Stimulated activated CD4-positive, alpha-beta T cell treated with anti-CD3 and anti-CD28 coated beads, Interleukin-12 subunit alpha, Interleukin-12 subunit beta, amount 100 ng/mL, for 4 hours (primary cell): ENCODE measurements around the gene MPP7.

Source experiments
- DNase-seq: peaks from one replicate; pipeline ENCODE4 v3.0.0-alpha.2; 2020

Gene MPP7

DNA sequence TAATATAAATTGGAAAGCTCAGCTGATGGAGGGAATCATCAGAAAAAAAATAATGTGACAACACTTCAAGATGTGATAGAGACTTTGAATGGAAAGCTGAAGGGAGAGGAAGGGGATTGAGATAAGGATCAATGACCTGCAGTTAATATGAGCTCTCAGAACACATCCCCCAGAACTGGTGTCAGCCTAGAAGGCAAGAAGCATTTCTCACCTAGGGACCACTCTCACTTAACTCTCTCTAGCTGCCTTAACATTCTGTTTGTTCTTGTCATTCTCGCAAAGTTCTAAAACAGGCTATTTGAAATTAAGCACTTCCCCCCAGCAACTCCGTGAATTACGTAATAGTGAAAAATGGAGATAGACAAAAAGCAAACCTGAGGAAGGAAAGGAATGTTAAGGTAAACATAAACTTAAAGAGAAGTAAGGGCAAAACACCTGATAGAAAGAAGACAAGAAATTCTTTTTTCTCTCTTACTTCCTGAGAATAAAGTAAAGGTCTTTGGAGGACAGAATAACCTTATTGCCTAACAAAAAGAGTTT, 1.2 kb upstream of the MPP7 start:
- no peak for DNase-seq

DNA sequence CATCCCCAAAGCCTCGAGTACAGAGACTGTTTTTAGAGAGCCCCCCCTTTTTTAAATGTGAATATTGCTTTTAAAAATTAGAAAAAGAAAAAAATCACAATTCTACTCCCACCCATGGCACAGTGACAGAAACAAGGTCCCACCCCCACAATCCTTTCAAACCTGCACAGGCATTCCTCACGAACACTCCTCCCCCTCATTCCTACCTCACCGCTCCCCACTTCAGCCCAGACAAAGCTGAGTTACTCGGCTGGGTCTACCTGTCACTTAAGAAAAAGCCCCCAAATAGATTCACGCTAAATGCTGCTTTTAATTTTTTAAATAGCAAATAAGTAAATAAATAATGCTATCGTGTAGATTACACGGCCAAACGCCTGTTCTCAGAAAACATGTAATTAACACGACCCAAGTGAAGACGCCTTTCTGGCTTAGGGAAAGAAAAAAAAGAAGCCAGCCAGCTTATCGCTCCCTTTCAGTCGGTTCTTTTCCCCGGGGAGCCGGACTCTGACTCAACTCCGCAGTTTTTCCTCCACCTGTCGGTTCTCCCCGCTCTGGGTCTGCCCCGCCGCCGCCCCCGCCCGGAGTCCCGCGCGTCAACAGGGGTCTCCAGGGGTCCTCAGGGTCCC, 739 bp downstream of the MPP7 start:
- DNase-seq = no peak

DNA sequence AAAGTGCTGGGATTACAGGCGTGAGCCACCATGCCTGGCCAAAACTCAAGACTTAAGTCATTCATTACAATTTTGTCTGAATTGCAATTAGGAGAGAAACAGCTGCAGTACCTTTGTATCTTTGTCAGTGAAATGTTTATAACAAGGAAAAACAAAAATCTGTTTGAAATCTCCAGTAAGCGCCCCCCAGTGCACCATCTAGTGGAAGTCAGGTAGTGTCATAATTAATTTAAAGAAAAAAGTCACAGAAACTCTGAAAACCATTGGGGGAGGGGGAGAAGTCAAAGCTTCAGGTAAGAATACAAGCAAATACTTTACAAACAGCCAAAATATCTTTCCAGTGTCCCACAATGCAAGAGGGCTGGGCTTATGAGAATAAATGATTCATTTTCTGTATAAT, 2.8 kb downstream of the MPP7 start:
- no peak for DNase-seq

DNA sequence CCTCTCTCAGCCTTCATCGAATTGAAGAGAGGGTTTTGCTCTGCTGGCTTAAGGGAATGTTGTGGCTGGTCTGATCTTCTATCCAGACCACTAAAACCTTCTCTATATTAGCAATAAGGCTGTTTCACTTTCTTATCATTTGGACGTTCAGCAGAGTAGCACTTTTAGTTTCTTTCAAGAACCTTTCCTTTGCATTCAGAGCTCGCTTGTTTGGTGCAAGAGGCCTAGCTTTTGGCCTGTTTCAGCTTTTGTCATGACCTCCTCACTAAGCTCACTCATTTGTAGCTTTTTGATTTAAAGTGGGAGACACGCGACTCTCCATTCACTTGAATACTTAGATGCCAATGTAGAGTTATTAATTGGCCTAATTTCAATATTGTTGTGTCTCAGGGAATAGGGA, 3.9 kb downstream of the MPP7 start:
- no peak for DNase-seq

DNA sequence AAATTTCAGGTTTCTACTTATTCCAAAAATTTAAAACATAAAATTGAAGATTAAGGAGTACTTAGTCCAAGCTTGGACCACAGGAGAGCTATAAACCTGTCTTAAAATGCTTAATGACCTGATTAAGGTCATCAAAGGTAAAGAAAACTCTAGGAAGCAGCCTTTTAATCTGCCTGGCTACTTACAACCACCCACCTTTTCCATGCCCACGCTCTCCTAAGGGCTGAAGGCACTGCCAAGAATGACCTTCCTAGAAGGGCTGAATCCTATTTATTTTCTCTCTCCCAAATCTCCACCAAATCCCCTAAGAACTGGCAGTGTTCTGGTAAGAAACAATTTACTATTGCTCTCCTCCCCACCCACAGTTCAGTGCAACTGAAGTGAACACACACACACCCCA, 6.8 kb downstream of the MPP7 start:
- no peak for DNase-seq

DNA sequence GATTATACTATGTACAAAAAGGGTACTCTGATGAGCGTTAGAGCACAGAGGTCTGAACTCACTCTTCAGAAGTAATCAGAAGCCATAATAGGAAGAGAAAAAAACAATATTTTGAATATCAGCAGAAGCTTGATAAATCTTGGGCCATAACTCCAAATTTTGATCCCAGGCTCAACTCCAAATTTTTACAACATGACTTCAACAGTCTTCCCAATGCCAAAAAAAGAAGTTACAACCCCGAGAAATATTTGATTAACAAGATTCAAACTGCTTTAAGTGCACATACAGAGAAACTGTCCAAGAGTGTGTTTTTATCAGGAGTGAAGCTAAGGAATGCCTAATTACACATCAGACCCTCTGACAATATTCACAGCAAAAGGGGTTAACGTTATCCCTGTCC, 7.5 kb downstream of the MPP7 start:
- no peak for DNase-seq

DNA sequence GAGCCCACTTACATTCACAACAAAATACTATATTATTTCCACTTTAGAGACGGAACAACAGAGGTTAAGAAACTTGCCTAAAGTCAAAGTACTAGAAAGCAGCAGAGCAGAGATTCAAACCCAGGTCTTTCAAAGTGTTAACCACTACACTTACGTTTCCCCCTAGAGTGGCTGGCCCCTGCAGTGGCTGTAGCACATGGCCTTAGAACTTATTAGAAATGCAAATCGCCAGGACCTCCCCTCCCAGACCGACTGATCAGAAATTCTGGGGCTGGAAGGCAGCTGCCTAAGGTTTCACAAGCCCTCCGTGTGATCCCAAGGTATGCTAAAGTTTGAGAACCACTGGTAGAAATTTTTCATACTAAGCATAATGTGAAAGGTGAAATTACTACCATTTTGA, 8.1 kb downstream of the MPP7 start:
- DNase-seq = no peak

DNA sequence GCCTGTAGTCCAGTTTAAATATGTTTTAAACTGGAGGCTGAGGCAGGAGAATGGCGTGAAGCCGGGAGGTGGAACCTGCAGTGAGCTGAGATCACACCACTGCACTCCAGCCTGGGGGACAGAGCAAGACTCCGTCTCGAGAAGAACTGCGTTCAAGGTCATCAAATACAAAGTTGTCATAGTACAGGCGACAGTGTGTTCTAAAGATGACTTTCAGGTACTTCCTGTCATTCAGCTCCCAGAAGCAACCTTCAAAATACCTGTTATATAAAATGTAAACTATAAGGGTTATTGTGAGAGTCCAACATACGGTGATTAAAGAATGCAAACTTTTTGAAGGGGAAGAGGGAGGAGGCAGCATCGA, 8.7 kb downstream of the MPP7 start:
- no peak for DNase-seq

DNA sequence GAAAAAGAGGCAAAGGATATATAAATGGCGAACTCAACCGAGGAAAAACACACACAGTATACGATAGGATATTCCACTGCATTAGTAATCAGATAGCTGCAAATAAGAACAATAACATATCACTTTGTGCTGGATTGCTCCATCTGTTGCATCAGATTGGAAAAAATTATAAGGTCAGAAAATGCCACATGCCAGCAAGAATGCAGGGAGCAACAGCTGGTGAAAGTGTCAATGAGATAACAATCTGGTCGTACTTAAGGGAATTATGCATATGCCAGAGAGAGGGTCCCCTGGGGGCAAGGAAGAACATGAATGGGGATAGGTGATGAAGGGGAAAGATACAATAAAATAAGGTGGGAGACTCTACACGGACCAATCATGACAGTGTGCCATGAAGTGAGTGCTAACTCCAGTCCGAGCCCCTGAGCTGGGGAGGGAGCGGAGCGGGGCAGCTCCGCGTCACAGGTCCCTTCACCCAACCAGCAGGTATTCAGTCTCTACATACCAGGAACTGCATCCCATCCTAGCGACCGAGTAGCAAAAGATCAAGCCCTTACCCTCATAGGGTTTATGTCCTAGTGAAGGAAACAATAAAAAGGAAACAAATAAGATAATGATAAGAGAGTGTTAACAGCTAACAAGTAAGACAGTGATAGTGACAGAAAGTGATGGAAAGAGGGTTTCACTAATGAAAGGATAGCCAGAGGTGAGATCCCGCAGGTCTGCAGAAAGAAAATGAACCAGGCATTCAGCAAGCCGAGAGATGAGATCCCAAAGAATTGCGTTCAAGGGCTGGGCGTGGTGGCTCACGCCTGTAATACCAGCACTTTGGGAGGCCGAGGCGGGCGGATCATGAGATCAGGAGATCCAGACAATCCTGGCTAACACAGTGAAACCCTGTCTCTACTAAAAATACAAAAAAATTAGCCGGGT, 9.4 kb downstream of the MPP7 start:
- no peak for DNase-seq

DNA sequence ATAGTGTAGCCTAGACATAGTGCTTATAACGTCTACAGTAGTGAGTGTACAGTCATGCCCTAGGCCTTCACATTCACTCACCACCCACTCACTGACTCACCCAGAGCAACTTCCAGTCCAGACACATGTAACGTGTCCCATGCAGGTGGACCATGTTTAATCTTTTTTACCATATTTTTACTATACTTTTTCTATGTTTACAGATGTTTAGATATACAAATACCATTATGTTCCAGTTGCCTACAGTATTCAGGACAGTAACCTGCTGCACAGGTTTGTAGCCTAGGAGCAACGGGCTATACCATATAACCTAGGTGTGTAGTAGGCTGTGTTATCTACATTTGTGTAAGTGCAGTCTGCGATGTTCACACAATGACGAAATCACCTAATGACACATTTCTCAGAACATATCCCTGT, 11.0 kb downstream of the MPP7 start:
- DNase-seq = peak; percentile 18

DNA sequence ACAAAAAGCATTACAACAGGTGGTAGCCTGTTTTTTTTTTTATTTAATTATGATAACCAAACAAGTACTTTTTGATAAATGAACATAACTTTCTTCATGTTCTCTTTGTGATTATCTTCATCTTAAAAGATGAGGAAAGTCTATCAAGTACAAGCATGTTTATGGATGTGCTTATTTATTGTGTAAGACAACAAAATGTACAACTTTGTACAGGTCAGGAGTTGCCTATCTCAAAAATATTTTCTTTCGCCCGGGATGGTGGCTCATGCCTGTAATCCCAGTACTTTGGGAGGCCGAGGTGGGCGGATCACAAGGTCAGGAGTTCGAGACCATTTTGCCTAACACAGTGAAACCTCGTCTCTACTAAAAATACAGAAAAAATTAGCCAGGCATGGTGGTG, 17.0 kb downstream of the MPP7 start:
- DNase-seq = no peak

DNA sequence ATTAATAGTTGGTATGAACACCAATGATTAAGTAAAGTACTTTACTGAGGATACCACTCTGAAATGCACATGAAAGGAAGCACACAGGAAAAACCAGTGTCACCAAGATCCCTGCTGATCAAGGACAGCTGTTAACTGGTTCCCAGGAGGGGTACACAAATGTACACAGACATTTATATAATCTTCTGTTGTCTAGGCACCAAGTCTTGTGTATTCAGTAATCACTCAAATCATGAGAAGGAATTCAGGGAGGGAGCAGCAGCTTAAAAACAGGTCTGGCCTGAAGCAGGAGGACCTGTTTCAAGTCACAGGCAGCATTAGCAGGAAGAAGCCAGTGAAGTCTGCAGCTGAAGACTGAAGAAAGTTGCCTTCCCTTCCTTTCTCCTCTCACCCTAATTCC, 18.7 kb downstream of the MPP7 start:
- no peak for DNase-seq

DNA sequence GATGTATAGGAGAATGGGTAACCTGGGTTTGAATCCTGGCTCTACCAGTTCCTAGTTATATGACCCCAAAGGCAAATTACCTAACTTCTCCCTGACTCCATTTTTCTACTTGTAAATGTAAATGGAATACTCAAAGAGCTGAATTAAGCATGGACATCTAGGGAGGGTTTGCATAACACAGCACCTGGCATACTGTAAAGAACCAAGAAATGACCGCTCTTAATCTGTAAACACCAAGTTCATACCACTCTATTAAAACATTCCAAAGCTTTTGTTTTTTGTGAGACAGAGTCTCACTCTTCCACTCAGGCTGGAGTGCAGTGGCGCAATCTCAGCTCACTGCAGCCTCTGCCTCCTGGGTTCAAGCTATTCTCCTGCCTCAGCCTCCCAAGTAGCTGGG, 19.6 kb downstream of the MPP7 start:
- no peak for DNase-seq

DNA sequence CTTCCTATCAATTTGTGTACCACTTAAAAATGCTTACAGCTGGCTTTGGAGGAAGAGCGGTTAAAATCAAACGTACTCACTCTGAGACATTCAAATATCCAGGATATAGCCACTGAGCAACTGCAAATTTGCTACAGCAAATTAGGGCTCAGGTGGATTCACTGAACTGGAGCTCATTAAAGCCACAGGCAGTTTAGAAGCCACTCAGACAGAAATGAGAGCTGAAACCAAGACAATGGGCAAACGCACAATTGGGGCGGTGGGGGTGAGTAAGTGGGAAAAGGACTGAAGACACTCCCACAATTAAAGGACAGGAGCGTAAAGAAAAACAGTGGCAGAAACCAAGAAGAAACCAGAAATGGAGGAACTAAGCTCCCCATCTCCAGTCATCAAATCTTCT, 20.5 kb downstream of the MPP7 start:
- DNase-seq = no peak

DNA sequence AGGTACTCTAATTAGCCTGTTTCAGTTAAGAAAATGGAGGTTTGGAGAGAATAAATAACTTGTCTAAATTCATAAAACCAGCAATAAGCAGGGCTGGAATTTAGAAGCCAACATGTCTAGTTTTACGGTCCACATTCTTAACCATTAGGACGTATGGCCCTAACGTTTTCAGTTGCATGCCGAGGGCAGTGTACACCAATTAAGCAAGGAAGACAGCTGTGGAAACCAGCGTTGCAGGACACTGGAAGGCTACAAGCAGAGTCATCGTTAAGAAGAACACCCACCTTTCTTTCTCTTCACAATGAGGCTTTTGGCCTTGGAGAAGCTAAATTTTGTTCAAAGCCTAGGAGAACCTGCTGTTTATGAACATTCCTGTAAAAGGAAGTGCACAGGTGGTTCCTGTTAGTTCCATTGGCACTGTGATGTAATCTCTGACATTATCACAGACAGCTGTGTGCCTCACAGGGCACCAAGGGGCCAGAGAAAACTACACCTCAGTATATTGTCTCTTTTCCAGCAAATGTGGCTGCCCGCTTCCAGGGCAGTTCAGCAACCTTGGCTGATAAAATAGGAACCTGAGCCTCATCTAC, 21.0 kb downstream of the MPP7 start:
- DNase-seq = no peak

DNA sequence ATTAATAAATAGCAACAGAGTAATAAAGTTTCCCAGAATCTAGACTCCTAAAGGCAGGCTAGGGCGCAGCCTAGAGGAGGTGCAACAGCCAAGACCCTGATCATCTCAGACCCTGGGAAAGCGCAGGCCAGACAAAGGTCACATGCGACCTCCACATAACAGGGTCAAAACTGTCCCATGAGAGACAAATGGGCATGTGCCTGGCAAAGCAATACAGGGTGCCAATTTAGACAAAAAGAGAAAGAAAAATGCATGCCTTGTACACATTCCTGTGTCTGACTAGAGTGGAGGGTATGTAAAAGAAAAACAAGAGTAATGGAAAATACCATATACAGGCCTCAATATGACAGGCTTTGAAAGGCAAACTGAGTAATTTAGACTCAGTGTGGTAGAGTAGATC, 22.2 kb downstream of the MPP7 start:
- no peak for DNase-seq

DNA sequence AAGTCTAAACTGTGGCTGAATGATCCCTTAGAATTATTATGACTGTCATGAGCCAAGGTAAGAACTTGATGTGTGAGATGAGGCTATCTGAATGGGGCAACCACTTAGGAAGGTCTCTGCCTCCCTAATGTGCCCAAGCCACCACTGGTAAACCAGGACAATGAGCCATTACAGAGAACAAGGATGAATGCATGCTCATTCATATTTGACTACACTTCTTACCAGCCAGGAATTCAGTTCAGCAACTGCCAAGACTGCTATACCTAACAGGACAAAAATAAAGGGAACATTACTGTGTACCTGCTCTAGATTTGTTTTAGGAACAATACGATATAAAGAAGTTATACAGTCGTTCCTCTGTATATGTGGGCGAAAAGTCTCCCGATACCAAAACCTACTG, 23.0 kb downstream of the MPP7 start:
- no peak for DNase-seq

DNA sequence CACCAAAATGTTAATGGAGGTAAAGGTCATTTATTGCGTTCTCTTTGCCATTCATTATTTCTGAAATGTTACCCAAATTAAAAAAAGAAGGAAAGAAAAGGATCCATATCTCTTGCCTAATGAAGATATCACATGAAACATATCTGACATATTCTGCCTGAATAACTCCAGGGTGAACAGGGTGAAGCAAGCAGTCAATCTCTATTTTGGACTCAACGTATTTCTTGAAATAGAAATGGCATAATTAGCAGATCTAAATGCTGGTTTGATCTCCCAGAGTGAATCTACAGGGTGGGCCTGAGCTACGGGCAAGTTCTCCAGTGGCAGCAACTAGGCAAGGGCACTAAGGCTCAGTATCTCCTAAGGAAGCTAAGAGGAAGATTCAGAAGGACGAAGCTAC, 24.0 kb downstream of the MPP7 start:
- DNase-seq = no peak

DNA sequence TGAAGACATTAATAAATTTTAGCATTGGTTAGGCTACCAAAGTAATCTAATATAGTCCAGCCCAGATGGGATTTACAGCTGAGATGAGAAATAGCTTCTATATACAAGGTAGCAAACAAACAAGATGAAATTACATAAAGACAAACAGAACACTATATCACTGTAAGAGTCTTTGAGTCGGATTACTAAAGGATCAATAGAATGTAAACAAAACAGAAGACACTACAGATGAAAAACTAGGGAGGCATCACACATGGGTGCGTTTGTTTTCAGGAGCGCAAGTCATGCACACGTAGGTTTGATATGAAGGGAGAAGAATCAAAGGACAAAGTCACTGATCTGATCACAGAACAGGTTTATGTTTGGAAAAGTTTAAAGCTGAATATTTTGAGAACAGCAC, 26.5 kb downstream of the MPP7 start:
- DNase-seq = no peak

DNA sequence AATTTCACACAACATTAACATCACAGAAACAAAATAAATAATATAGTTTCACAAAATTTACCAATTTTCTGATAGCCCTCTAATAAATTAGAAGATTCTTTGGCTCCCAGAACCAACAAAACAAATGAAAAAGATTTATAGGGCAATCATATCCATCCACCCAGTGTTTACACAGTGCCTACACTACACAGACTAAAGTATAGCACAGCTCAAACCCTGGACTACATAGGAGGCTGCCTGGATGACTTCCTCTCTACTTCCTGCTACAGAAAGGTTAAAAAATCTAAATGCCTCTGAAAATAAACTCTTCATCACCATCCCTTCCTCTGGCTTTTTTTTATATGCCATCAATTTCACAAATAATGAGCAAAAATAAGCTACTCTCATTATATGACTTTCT, 28.4 kb downstream of the MPP7 start:
- DNase-seq = no peak

DNA sequence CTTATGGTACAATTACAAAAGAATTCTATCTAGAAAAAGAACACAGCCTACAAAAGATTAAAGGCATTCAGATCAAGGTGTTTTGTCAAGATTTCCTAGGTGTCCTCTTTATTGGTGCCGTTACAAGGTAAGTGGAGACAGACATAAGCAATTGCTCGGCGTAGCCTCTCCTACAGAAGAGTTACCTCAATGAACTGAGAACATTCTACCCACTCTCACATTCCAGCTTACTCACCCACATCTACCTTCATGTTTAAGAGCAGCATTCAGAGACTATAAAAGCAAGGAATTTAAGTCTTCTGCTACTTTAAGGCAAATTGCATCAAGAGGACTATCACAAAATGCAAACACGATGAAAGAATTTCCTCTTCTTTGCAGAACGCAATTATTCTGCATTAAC, 29.5 kb downstream of the MPP7 start:
- no peak for DNase-seq

DNA sequence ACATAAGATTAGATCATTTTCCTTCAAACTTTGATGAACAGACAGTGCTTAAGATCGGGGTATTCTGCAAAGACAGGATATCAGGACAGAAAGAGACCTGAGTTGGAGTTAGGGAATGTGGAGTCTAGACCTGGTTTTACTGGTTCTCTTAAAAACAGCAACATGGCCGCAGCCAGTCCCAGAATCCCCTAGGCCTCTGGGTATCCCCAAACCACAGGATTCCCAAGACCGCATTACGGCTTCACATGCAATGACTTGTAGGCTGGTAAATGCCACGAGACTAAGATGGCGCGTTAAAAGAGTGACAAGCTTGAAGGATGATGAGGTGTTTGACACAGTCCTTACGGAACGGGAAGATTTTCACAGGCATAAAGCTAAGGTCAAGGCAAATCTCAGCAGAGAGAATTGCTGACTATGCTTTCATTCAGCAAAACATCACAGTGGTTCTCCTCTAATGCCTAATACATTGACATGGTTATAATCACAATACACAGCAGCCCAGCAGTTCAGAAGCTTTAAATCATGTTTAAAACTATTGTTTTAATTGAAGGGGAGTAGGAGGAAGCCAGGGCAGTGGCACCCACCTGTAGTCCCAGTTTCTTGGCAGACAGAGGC, 32.9 kb downstream of the MPP7 start:
- DNase-seq = no peak

DNA sequence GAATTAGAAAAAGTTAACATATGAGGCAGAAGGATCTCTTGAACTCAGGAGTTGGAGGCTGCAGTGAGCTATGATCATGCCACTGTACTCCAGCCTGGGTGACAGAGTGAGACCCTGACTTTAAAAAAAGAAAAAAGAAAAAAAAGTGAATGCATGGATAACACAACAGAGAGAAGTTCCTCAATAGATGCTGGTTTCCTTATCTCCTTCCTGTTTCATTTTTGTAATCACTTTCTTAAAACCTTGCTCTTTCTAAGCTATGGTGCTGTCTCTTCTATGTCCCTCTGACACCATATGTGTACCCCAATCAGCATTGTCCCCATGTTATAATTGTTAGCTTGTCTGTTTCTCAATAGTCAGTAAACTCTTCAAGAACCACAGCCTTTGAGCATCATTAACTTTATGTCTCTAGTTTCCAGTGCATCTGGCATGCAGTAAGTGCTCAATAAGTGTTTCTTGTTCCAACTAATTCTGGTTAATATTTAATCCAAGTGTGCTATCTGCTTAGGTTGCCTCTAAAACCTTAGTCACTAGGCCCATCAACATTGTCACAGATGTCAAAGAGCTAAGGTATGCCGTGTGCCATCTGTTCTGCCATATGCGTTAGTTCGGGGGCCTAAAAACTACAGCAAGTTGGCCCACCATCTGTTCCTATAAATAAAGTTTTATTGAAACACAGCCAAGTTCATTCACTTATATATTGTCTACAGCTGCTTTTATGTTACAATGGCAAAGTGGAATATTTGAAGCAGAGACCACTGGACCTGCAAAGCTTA, 36.2 kb downstream of the MPP7 start:
- no peak for DNase-seq
